ENCODE results near the gene NFE2L1.
"Not testable (repeated sequence)": the region's sequence is repeated elsewhere in the genome, so short reads cannot be mapped to it uniquely, and the experiment has no call there.

NFE2L1 gene

DNA sequence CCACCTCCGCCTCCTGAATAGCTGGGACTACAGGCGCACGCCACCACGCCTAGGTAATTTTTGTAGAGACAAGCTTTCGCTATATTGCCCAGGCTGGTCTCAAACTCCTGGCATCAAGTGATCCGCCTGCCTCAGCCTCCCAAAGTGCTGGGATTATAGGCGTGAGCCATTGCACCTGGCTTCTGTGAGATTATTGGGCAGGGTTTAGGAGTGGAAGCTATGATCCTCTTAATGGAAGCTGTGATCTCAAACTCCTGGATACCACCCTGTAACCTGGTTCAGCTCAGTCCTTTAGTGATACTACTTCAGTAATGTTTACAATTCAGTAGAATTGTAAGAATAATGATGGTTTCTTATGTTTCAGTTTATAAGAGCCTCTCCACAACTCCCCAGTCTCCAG is 14.1 kb downstream of the NFE2L1 start:
- H3K27ac Mint-ChIP-seq = peak overlapping the region; percentile 59
- H3K4me3 Mint-ChIP-seq = no peak overlapping the region
- H3K36me3 Mint-ChIP-seq (ENCODE audit: low read depth) = peaks cover 94% of the 10 kb centered on the region

DNA sequence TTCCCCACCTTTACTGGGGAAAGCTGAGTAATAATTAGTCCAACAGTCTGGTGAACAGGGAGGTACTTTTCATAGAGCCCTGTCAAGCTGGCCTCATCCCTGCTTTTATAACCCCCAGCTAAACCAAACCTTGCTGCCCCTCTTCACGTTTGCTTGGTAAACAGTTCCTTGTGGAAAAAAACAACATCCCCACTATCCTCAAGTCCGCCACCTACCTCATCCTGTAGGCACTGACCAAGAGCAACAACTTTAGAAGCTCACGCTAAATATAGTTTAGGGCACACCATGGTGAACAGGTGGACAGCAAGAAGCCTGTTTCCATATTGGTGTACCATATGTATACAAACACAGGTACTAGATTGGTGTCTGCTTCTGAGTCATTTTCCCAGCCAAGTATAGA is 16.5 kb downstream of the NFE2L1 start:
- Mint-ChIP-seq H3K27me3 (no peaks in the 10 kb centered on the region), H3K4me3 (no peak overlapping the region), H3K4me1 (ENCODE audit: low read depth) (peaks cover 3% of the 10 kb centered on the region), H3K27ac (peak overlapping the region; percentile 76), H3K9me3 (no peaks in the 10 kb centered on the region), H3K36me3 (ENCODE audit: low read depth) (peaks cover 89% of the 10 kb centered on the region)
- DNase-seq = no peak

More for the DNA sequence above, 14.1 kb downstream of the NFE2L1 start:
- DNase-seq = no peak
- Mint-ChIP-seq H3K27me3 (no peaks in the 10 kb centered on the region), H3K9me3 (no peaks in the 10 kb centered on the region), H3K4me1 (ENCODE audit: low read depth) (peaks cover 4% of the 10 kb centered on the region)

- peak overlapping the region; percentile 23 for H3K27ac Mint-ChIP-seq
- H3K27me3 Mint-ChIP-seq = no peaks in the 10 kb centered on the region
These were observed 18.0 kb downstream of the NFE2L1 start for GRCh38 chr17:48066192-48066591.

DNA sequence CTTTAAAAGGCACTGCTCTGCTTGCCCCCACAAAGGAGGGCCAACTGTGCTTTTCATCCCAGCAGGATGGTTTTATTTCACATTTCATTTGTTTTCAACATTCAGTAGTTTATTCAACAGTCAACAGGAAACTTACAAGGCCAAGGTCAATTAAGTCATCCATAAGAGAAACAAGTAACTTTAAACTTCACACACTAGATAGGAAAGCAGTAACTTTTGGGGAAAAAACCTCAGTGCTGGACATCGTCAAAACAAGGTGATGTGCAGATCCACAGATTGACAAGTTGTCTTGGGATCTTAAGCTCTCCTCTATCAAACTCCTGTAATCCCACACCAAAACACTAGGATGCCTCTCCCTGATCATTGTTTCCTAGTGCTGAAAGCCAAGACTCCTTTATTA is 18.5 kb downstream of the NFE2L1 start:
- Mint-ChIP-seq H3K36me3 (ENCODE audit: low read depth) (peaks cover 90% of the 10 kb centered on the region), H3K27ac (peak overlapping the region; percentile 31), H3K4me1 (ENCODE audit: low read depth) (peaks cover 1% of the 10 kb centered on the region), H3K9me3 (no peaks in the 10 kb centered on the region), H3K4me3 (no peak overlapping the region), H3K27me3 (no peaks in the 10 kb centered on the region)
- no peak for DNase-seq

More at GRCh38 chr17:48066192-48066591, 18.0 kb downstream of the NFE2L1 start:
- no peak for DNase-seq
- no peak overlapping the region for H3K4me3 Mint-ChIP-seq
- H3K36me3 Mint-ChIP-seq (ENCODE audit: low read depth) = peaks cover 90% of the 10 kb centered on the region
- H3K9me3 Mint-ChIP-seq = no peaks in the 10 kb centered on the region
- H3K4me1 Mint-ChIP-seq (ENCODE audit: low read depth) = peaks cover 1% of the 10 kb centered on the region

DNA sequence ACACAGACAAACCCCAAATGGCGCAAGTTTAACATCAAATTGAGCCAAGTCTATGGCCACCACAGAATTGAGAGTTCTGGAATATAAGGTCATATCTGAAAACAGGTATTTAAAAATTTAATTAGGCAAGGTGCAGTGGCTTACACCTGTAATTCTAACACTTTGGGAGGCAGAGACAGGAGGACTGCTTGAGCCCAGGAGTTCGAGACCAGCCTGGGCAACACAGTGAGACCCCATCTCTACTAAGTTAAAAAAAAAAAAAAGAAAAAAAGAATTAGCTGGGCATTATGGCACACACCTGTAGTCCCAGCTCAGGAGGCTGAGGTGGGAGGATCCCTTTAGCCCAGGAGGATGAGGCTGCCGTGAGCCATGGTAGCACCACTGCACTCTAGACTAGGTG is 19.1 kb downstream of the NFE2L1 start:
- Mint-ChIP-seq H3K4me1 (ENCODE audit: low read depth) (peaks cover 1% of the 10 kb centered on the region), H3K9me3 (no peaks in the 10 kb centered on the region), H3K27me3 (no peaks in the 10 kb centered on the region), H3K27ac (no peak overlapping the region), H3K4me3 (no peak overlapping the region), H3K36me3 (ENCODE audit: low read depth) (peaks cover 90% of the 10 kb centered on the region)
- no peak for DNase-seq

DNA sequence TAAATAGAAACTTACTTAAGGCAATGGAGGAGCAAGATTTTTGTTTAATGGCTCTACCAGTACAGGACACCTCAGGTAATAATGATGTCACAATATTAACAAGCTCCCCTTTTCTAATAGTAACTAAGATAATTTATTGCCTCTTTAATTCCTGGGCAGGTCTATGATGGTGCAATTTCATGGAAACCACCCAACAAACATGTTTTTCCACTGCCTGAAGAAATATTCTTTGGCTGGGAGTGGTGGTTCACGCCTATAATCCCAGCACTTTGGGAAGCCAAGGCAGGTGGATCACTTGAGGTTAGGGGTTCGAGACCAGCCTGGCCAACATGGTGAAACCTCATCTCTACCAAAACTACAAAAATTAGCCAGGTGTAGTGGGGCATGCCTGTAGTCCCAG is 19.6 kb downstream of the NFE2L1 start:
- H3K9me3 Mint-ChIP-seq; H3K27ac Mint-ChIP-seq; H3K27me3 Mint-ChIP-seq; H3K4me3 Mint-ChIP-seq; H3K4me1 Mint-ChIP-seq (ENCODE audit: low read depth); DNase-seq: not testable (repeated sequence)
- H3K36me3 Mint-ChIP-seq (ENCODE audit: low read depth) = peaks cover 90% of the 10 kb centered on the region

DNA sequence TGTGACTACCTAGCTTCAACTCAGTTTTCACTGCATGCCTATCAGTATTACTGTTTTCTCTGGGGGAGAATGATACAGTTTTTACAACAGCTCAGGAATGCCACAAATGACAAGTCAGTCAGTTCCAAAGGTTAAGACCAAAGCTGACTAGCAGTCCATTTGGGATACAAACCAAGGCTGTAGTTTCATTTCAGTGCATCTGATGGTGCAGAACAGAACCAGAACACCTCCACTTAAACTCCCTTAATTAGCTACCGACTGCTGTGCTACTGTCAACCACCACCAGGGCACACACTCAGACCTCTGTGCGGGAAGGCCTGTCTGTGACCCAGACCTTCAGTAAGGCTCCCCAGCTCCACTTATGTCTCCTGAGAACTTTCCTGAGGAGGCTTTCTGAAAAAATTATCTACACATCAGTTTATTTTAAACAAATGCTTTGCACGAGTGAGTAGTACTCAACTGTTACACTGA is 20.4 kb downstream of the NFE2L1 start:
- Mint-ChIP-seq H3K27me3 (no peaks in the 10 kb centered on the region), H3K36me3 (ENCODE audit: low read depth) (peaks cover 93% of the 10 kb centered on the region), H3K27ac (peak overlapping the region; percentile 17), H3K4me1 (ENCODE audit: low read depth) (peaks cover 1% of the 10 kb centered on the region), H3K4me3 (no peak overlapping the region), H3K9me3 (no peaks in the 10 kb centered on the region)
- DNase-seq = no peak

DNA sequence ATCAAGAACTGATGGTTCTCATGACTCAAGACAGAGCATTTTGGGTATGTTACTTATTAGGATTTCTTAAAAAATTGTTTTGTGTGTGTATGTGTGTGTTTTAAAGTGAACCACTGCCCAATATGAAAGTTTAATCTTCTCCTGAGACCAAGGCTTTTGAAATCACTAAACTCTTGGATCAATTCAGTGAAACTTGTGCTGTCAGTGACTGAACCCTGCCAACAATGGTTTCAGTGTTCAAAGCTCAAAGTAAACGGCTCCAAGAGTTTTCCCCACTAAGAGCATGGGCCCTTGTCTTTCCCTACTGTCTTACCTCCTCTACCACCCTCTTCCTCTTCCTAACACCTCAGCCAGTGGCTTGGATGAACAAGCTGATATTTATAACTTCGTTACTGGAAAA is 22.0 kb downstream of the NFE2L1 start:
- peak overlapping the region; percentile 44 for H3K27ac Mint-ChIP-seq
- peaks cover 93% of the 10 kb centered on the region for H3K36me3 Mint-ChIP-seq (ENCODE audit: low read depth)
- no peak overlapping the region for H3K4me3 Mint-ChIP-seq
- no peak for DNase-seq
- H3K4me1 Mint-ChIP-seq (ENCODE audit: low read depth) = no peaks in the 10 kb centered on the region
- no peaks in the 10 kb centered on the region for H3K9me3 Mint-ChIP-seq
- H3K27me3 Mint-ChIP-seq = no peaks in the 10 kb centered on the region

GRCh38 chr17:48071654-48072053 is 23.5 kb downstream of the NFE2L1 start:
- H3K36me3 Mint-ChIP-seq (ENCODE audit: low read depth) = peaks cover 92% of the 10 kb centered on the region
- H3K4me3 Mint-ChIP-seq = no peak overlapping the region
- H3K4me1 Mint-ChIP-seq (ENCODE audit: low read depth) = no peaks in the 10 kb centered on the region
- H3K27ac Mint-ChIP-seq = no peak overlapping the region
- no peak for DNase-seq
- H3K27me3 Mint-ChIP-seq = no peaks in the 10 kb centered on the region
- H3K9me3 Mint-ChIP-seq = no peaks in the 10 kb centered on the region

- not testable (repeated sequence) for H3K9me3 Mint-ChIP-seq; H3K4me3 Mint-ChIP-seq; H3K27ac Mint-ChIP-seq; DNase-seq; H3K27me3 Mint-ChIP-seq; H3K4me1 Mint-ChIP-seq (ENCODE audit: low read depth)
- peaks cover 89% of the 10 kb centered on the region for H3K36me3 Mint-ChIP-seq (ENCODE audit: low read depth)
These were observed 24.7 kb downstream of the NFE2L1 start for GRCh38 chr17:48072811-48073210.

DNA sequence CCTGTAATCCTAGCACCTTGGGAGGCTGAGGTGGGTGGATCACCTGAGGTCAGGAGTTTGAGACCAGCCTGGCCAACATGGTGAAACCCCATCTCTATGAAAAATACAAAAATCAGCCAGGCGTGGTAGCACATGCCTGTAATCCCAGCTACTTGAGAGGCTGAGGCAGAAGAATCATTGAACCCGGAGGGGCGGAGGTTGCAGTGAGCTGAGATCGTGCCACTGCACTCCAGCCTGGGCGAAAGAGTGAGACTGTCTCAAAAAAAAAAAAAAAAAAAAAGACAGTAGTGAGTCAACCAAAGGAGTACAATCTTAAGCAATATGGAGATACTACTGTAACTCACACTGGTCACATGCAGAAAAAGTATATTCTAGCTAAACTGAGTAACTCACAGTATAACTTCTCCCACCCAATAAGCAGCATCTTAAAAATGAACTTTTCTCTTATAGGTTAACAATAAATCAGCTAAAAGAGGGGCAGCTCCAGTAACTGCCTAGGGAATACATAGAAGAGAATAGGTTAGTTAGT is 25.5 kb downstream of the NFE2L1 start:
- H3K9me3 Mint-ChIP-seq; H3K4me3 Mint-ChIP-seq; DNase-seq; H3K27me3 Mint-ChIP-seq; H3K27ac Mint-ChIP-seq; H3K4me1 Mint-ChIP-seq (ENCODE audit: low read depth): not testable (repeated sequence)
- peaks cover 81% of the 10 kb centered on the region for H3K36me3 Mint-ChIP-seq (ENCODE audit: low read depth)

- H3K4me3 Mint-ChIP-seq = no peak overlapping the region
- no peak overlapping the region for H3K27ac Mint-ChIP-seq
- H3K36me3 Mint-ChIP-seq (ENCODE audit: low read depth) = peaks cover 74% of the 10 kb centered on the region
- no peaks in the 10 kb centered on the region for H3K27me3 Mint-ChIP-seq
- H3K4me1 Mint-ChIP-seq (ENCODE audit: low read depth) = no peaks in the 10 kb centered on the region
- H3K9me3 Mint-ChIP-seq = no peaks in the 10 kb centered on the region
- DNase-seq = peak; percentile 64
These were observed 26.3 kb downstream of the NFE2L1 start for GRCh38 chr17:48074322-48075081.

DNA sequence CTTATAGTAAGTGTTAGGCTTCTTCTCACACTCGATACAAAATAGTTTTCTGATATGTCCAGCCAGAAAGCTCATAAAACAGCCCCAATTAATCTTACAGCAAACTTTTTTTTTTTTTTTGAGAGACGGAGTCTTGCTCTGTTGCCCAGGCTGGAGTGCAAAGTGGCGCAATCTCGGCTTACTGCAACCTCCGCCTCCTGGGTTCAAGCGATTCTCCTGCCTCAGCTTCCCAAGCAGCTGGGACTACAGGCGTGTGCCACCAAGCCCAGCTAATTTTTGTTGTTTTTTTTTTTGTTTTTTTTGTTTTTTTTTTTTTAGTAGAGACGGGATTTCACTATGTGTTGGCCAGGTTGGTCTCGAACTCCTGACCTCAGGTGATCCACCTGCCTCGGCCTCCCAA is 29.0 kb downstream of the NFE2L1 start:
- H3K9me3 Mint-ChIP-seq; H3K27ac Mint-ChIP-seq; DNase-seq; H3K4me1 Mint-ChIP-seq (ENCODE audit: low read depth); H3K4me3 Mint-ChIP-seq; H3K27me3 Mint-ChIP-seq: not testable (repeated sequence)
- H3K36me3 Mint-ChIP-seq (ENCODE audit: low read depth) = peaks cover 52% of the 10 kb centered on the region

GRCh38 chr17:48081858-48082257 is 33.7 kb downstream of the NFE2L1 start:
- DNase-seq = no peak
- no peak overlapping the region for H3K27ac Mint-ChIP-seq
- H3K27me3 Mint-ChIP-seq = no peaks in the 10 kb centered on the region
- no peak overlapping the region for H3K4me3 Mint-ChIP-seq
- peaks cover 13% of the 10 kb centered on the region for H3K4me1 Mint-ChIP-seq (ENCODE audit: low read depth)
- H3K9me3 Mint-ChIP-seq = no peaks in the 10 kb centered on the region
- H3K36me3 Mint-ChIP-seq (ENCODE audit: low read depth) = peaks cover 8% of the 10 kb centered on the region

DNA sequence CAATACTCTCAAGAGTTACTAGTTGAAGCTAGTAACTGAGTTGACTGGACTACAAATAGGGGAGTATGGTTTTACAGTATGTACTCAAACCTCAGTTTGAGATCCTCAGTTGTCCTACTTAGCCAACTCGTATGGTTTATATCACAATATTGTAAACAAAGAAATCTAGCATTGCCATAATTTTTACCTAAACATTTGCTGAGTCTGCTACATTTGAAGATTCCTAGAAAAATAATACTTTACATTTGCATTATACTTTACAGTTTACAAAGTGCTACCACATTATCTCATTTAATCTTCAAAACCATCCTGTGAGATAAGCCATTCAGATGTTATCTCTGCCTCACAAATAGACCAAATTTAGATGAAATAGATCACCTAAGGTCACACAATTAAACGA is 36.8 kb downstream of the NFE2L1 start:
- peaks cover 17% of the 10 kb centered on the region for H3K4me1 Mint-ChIP-seq (ENCODE audit: low read depth)
- H3K36me3 Mint-ChIP-seq (ENCODE audit: low read depth) = peaks cover 11% of the 10 kb centered on the region
- H3K4me3 Mint-ChIP-seq = no peak overlapping the region
- no peak overlapping the region for H3K27ac Mint-ChIP-seq
- no peaks in the 10 kb centered on the region for H3K27me3 Mint-ChIP-seq
- no peaks in the 10 kb centered on the region for H3K9me3 Mint-ChIP-seq
- DNase-seq = no peak

Data from activated T-cell treated with anti-CD3 and anti-CD28 coated beads, Interleukin-2, amount 50 U/mL, for 24 hours (primary cell).